GM23338 (cell line): ENCODE results near the gene SMTNL2. TPM values are rescaled to one million over a fixed set of nuclear protein-coding genes. Genes with fewer than 3 reads are reported as not detected.

Source experiments
- ATAC-seq: fragments of 200-7000 bp; cut with Tn5 transposase; 3 replicates; pipeline ENCODE4 v1.9.1; 2020
- DNase-seq: peaks from one replicate; pipeline ENCODE4 v3.0.0-alpha.2; 2015; ENCODE audit warnings: low spot score
- H2AFZ ChIP-seq: fragments of 200-600 bp; sonication (generic); 2 replicates; pipeline ENCODE4 v1.8.0; 2016; ENCODE audit warnings: antibody characterized with exemption, mild to moderate bottlenecking, moderate library complexity
- H3F3A ChIP-seq: fragments of 200-600 bp; sonication (generic); replicated peaks from 2 replicates; pipeline ENCODE4 v1.8.0; 2017; ENCODE audit warnings: antibody characterized with exemption, mixed run types, low read depth
- H3K27ac ChIP-seq: fragments of 200-600 bp; sonication (generic); 2 replicates; pipeline ENCODE4 v1.6.1; 2016; ENCODE audit warnings: low read depth
- H3K27me3 ChIP-seq: fragments of 200-600 bp; sonication (generic); 2 replicates; pipeline ENCODE4 v1.8.0; 2016; ENCODE audit warnings: mild to moderate bottlenecking, mixed run types, moderate library complexity; ENCODE audit not compliant: insufficient read depth
- H3K36me3 ChIP-seq: fragments of 200-600 bp; sonication (generic); 2 replicates; pipeline ENCODE4 v1.8.0; 2016; ENCODE audit warnings: mild to moderate bottlenecking; ENCODE audit not compliant: insufficient read depth
- H3K4me1 ChIP-seq: fragments of 200-600 bp; sonication (generic); 2 replicates; pipeline ENCODE4 v1.8.0; 2016; ENCODE audit warnings: mild to moderate bottlenecking, moderate library complexity; ENCODE audit not compliant: insufficient read depth
- H3K4me2 ChIP-seq: fragments of 200-600 bp; sonication (generic); 2 replicates; pipeline ENCODE4 v1.7.1; 2017; ENCODE audit warnings: mixed run types
- H3K4me3 ChIP-seq: fragments of 200-600 bp; sonication (generic); 2 replicates; pipeline ENCODE4 v1.6.1; 2016; ENCODE audit warnings: mixed run types
- H3K79me2 ChIP-seq: fragments of 200-600 bp; sonication (generic); replicated peaks from 2 replicates; pipeline ENCODE4 v1.8.0; 2017; ENCODE audit warnings: mild to moderate bottlenecking; ENCODE audit not compliant: insufficient read depth
- H3K9me2 ChIP-seq: fragments of 200-600 bp; sonication (generic); 2 replicates; pipeline ENCODE4 v1.8.0; 2017; ENCODE audit not compliant: insufficient read depth
- H4K20me1 ChIP-seq: fragments of 200-600 bp; sonication (generic); replicated peaks from 2 replicates; pipeline ENCODE4 v1.8.0; 2017; ENCODE audit warnings: mild to moderate bottlenecking; ENCODE audit not compliant: insufficient read depth
- H3K27ac Mint-ChIP-seq: 2 replicates; pipeline ENCODE4 v1.8.0; 2020; ENCODE audit warnings: inconsistent platforms, mild to moderate bottlenecking, moderate library complexity, mixed read lengths
- H3K27me3 Mint-ChIP-seq: 3 replicates; pipeline ENCODE4 v1.8.0; 2022; ENCODE audit warnings: low read depth, mild to moderate bottlenecking, moderate library complexity, mixed read lengths, inconsistent platforms; ENCODE audit not compliant: insufficient read depth, poor library complexity
- H3K36me3 Mint-ChIP-seq: 3 replicates; pipeline ENCODE4 v1.8.0; 2021; ENCODE audit warnings: low read depth, mild to moderate bottlenecking, inconsistent platforms, moderate library complexity, mixed read lengths
- H3K4me1 Mint-ChIP-seq: 3 replicates; pipeline ENCODE4 v1.8.0; 2020; ENCODE audit warnings: mild to moderate bottlenecking, inconsistent platforms, mixed read lengths
- H3K4me3 Mint-ChIP-seq: 3 replicates; pipeline ENCODE4 v1.8.0; 2021; ENCODE audit warnings: moderate library complexity, mild to moderate bottlenecking, inconsistent platforms, mixed read lengths
- H3K9me3 Mint-ChIP-seq: 3 replicates; pipeline ENCODE4 v1.8.0; 2020; ENCODE audit warnings: moderate library complexity, mild to moderate bottlenecking, inconsistent platforms, mixed read lengths
- EZH2phosphoT487 ChIP-seq: fragments of 200-600 bp; sonication (generic); IDR thresholded peaks from one replicate; pipeline ENCODE4 v1.8.1; 2018; ENCODE audit warnings: antibody characterized with exemption; ENCODE audit not compliant: unreplicated experiment
- POLR2AphosphoS5 ChIP-seq: IDR thresholded peaks from 2 replicates; pipeline ENCODE4 v1.6.1; 2016; ENCODE audit warnings: antibody characterized with exemption, low read depth
- STAT1 ChIP-seq: IDR thresholded peaks from one replicate; pipeline ENCODE4 v1.6.1; 2016; ENCODE audit warnings: antibody characterized with exemption; ENCODE audit not compliant: unreplicated experiment
- ZNF114 ChIP-seq: fragments of 250-450 bp; sonication (Bioruptor Pico); IDR thresholded peaks from 2 replicates; pipeline ENCODE4 v1.5.0; 2020; ENCODE audit warnings: mild to moderate bottlenecking, moderate library complexity
- polyA plus RNA-seq: library from polyadenylated mRNA; unstranded; fragments of >200 nt; fragmentation: Nextera tagmentation; extraction: Ambion mirVana; gene quantifications from 2 replicates; pipeline ENCODE4 v1.2.1, GENCODE V29; 2016
- total RNA-seq: library from RNA; depleted of rRNA; stranded (reverse); fragments of >200 nt; shearing (Covaris generic); gene quantifications from 2 replicates; pipeline ENCODE4 v1.2.3, GENCODE V29; 2014
- TF ChIP-seq, protein P1 (sequence below): fragments of 250-450 bp; sonication (Bioruptor Pico); IDR thresholded peaks from 2 replicates; pipeline ENCODE4 v1.5.0; 2020; ENCODE audit warnings: mild to moderate bottlenecking, moderate library complexity
- TF ChIP-seq, protein P2 (sequence below), 2 experiments: fragments of 200-600 bp in 1 of 2; sonication (generic) in 1 of 2; conservative IDR thresholded peaks; 2 replicates each; pipeline versions ENCODE4 v1.5.1 to v1.6.1; 2016 to 2017; ENCODE audit warnings: antibody characterized with exemption in 2 of 2, low read depth in 2 of 2, mild to moderate bottlenecking in 2 of 2, moderate library complexity in 1 of 2

Gene SMTNL2
- total and polyA plus RNA-seq, 2 experiments from 2014 or later: 1.3 to 4.3 TPM

DNA sequence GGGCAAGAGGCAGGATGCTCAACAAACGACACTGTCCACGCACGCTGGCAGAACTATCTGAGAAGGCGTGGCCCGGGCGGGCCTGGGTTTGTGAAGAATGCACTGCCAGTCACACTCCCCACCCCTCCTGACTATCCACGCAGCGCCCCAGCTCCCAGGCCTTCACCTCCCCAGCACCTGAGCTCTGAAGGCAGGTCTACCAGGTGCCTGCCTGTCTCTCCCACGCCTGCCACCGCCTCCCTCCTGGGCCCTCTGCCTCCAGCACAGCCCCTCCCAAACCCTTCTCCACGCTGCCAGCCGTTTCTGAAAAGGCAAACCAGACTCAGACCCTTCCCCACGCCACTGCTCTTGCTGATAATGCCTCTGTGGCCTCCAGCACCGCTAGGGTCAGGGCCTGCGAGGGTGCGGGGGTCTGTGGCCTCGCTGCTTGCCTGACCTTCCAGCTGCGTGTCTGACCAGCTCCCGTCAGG, 40.7 kb upstream of the SMTNL2 start (continued):
- TF ChIP-seq, protein P1, sequence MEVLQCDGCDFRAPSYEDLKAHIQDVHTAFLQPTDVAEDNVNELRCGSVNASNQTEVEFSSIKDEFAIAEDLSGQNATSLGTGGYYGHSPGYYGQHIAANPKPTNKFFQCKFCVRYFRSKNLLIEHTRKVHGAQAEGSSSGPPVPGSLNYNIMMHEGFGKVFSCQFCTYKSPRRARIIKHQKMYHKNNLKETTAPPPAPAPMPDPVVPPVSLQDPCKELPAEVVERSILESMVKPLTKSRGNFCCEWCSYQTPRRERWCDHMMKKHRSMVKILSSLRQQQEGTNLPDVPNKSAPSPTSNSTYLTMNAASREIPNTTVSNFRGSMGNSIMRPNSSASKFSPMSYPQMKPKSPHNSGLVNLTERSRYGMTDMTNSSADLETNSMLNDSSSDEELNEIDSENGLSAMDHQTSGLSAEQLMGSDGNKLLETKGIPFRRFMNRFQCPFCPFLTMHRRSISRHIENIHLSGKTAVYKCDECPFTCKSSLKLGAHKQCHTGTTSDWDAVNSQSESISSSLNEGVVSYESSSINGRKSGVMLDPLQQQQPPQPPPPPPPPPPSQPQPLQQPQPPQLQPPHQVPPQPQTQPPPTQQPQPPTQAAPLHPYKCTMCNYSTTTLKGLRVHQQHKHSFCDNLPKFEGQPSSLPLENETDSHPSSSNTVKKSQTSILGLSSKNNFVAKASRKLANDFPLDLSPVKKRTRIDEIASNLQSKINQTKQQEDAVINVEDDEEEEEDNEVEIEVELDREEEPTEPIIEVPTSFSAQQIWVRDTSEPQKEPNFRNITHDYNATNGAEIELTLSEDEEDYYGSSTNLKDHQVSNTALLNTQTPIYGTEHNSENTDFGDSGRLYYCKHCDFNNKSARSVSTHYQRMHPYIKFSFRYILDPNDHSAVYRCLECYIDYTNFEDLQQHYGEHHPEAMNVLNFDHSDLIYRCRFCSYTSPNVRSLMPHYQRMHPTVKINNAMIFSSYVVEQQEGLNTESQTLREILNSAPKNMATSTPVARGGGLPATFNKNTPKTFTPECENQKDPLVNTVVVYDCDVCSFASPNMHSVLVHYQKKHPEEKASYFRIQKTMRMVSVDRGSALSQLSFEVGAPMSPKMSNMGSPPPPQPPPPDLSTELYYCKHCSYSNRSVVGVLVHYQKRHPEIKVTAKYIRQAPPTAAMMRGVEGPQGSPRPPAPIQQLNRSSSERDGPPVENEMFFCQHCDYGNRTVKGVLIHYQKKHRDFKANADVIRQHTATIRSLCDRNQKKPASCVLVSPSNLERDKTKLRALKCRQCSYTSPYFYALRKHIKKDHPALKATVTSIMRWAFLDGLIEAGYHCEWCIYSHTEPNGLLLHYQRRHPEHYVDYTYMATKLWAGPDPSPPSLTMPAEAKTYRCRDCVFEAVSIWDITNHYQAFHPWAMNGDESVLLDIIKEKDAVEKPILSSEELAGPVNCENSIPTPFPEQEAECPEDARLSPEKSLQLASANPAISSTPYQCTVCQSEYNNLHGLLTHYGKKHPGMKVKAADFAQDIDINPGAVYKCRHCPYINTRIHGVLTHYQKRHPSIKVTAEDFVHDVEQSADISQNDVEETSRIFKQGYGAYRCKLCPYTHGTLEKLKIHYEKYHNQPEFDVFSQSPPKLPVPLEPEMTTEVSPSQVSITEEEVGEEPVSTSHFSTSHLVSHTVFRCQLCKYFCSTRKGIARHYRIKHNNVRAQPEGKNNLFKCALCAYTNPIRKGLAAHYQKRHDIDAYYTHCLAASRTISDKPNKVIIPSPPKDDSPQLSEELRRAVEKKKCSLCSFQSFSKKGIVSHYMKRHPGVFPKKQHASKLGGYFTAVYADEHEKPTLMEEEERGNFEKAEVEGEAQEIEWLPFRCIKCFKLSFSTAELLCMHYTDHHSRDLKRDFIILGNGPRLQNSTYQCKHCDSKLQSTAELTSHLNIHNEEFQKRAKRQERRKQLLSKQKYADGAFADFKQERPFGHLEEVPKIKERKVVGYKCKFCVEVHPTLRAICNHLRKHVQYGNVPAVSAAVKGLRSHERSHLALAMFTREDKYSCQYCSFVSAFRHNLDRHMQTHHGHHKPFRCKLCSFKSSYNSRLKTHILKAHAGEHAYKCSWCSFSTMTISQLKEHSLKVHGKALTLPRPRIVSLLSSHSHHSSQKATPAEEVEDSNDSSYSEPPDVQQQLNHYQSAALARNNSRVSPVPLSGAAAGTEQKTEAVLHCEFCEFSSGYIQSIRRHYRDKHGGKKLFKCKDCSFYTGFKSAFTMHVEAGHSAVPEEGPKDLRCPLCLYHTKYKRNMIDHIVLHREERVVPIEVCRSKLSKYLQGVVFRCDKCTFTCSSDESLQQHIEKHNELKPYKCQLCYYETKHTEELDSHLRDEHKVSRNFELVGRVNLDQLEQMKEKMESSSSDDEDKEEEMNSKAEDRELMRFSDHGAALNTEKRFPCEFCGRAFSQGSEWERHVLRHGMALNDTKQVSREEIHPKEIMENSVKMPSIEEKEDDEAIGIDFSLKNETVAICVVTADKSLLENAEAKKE (CRISPR knock-in tag): no peak
- TF ChIP-seq ZNF114 (CRISPR knock-in tag) (no peak), POLR2AphosphoS5 (no peak), STAT1 (no peak)

DNA sequence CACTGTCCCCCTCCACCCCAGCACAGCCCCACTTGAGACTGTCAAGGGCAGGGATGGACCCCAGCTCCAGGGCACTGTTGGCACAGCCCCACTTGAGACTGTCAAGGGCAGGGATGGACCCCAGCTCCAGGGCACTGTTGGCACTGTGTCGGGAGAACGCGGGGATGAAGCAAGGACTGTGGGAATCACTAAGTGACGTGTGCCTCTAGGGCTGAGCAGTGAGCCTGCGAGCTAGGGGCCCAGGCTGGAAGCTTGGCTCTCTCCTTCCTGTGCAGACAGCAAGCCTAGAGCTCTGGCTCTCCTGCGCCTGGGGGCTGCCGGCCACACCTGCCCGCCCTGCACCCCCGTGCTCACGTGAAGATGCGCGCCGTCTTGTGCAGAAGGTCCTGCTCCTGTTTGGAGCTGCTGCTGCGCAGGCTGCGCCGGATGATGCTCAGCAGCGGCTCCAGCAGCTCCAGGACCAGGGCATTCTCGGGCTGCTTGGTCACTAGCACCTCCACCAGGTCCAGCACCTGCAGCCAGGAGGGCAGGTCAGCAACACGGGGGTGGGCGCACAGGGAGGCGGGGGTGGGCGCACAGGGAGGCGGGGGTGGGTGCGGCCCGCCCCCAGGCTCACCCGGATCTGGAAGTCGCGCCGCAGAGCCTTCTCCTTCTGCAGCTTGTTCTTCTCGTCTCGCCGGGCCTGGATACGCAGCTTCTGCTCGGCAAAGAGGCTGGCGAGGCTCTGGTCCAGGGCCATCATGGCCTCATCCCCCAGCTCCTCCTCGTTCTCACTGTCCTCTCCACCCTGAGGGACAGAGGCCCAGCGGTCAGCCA, 40.0 kb upstream of the SMTNL2 start:
- no peaks in the 10 kb centered on the region for H3K9me2 ChIP-seq
- H2AFZ ChIP-seq: no peak overlapping the region
- H3K79me2 ChIP-seq: no peaks in the 10 kb centered on the region
- H3K4me2 ChIP-seq: no peak overlapping the region
- Mint-ChIP-seq H3K36me3 (peaks cover 83% of the 10 kb centered on the region), H3K27me3 (peaks cover 25% of the 10 kb centered on the region), H3K27ac (no peak overlapping the region), H3K9me3 (no peaks in the 10 kb centered on the region), H3K4me1 (peaks cover 6% of the 10 kb centered on the region; the same call in 1 of the 3 replicates), H3K4me3 (no peak overlapping the region)
- H4K20me1 ChIP-seq: peaks cover 24% of the 10 kb centered on the region
- ATAC-seq: no peak
- H3K4me1 ChIP-seq: no peaks in the 10 kb centered on the region
- no peaks in the 10 kb centered on the region for H3K27me3 ChIP-seq
- peaks cover 9% of the 10 kb centered on the region for H3K36me3 ChIP-seq
- H3F3A ChIP-seq: 0 out of 2 replicates have a peak, but pooled peaks cover 2% of the 10 kb centered on the region
- H3K4me3 ChIP-seq: no peak overlapping the region
- no peak for DNase-seq
- no peak overlapping the region for H3K27ac ChIP-seq
- TF ChIP-seq, protein P1 (CRISPR knock-in tag): no peak
- TF ChIP-seq POLR2AphosphoS5: no peak
- TF ChIP-seq, protein P2, sequence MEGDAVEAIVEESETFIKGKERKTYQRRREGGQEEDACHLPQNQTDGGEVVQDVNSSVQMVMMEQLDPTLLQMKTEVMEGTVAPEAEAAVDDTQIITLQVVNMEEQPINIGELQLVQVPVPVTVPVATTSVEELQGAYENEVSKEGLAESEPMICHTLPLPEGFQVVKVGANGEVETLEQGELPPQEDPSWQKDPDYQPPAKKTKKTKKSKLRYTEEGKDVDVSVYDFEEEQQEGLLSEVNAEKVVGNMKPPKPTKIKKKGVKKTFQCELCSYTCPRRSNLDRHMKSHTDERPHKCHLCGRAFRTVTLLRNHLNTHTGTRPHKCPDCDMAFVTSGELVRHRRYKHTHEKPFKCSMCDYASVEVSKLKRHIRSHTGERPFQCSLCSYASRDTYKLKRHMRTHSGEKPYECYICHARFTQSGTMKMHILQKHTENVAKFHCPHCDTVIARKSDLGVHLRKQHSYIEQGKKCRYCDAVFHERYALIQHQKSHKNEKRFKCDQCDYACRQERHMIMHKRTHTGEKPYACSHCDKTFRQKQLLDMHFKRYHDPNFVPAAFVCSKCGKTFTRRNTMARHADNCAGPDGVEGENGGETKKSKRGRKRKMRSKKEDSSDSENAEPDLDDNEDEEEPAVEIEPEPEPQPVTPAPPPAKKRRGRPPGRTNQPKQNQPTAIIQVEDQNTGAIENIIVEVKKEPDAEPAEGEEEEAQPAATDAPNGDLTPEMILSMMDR (conservative IDR thresholded peaks at IDR 0.05; ENCODE audit: low read depth in 2 of 2): no peak
- no peak for TF ChIP-seq EZH2phosphoT487
